Neural cell (in vitro differentiated cells): ENCODE data around the gene COL18A1. TPM values are rescaled to one million over a fixed set of nuclear protein-coding genes. Genes with fewer than 3 reads are reported as not detected.

ENCODE experiments used
- H2AFZ ChIP-seq: fragments of 200-600, 300-800 bp; sonication (generic), shearing (Covaris generic); 2 replicates; pipeline ENCODE4 v1.6.0; 2014; ENCODE audit warnings: low read depth, mild to moderate bottlenecking, antibody characterized with exemption, low read length, moderate library complexity
- H3F3A ChIP-seq: fragments of 200-600 bp; shearing (Covaris generic); 2 replicates; pipeline ENCODE4 v1.6.1; 2016; ENCODE audit warnings: mild to moderate bottlenecking, moderate library complexity, mixed read lengths, antibody characterized with exemption, low read length; ENCODE audit not compliant: insufficient read depth, poor library complexity, severe bottlenecking
- H3K27ac ChIP-seq: fragments of 200-600, 300-800 bp; sonication (generic), shearing (Covaris generic); 2 replicates; pipeline ENCODE4 v1.5.1; 2014; ENCODE audit warnings: mild to moderate bottlenecking, low read length, moderate library complexity
- H3K27me3 ChIP-seq: fragments of 300-800, 200-600 bp; sonication (generic), shearing (Covaris generic); 2 replicates; pipeline ENCODE4 v1.6.0; 2014; ENCODE audit warnings: mild to moderate bottlenecking, low read depth, low read length, moderate library complexity; ENCODE audit not compliant: insufficient read depth
- H3K36me3 ChIP-seq: fragments of 300-800, 200-600 bp; sonication (generic), shearing (Covaris generic); 2 replicates; pipeline ENCODE4 v1.5.1; 2014; ENCODE audit warnings: mild to moderate bottlenecking, antibody characterized with exemption, low read length, moderate library complexity; ENCODE audit not compliant: insufficient read depth
- H3K4me2 ChIP-seq: fragments of 300-800, 200-600 bp; sonication (generic), shearing (Covaris generic); 2 replicates; pipeline ENCODE4 v1.6.0; 2014; ENCODE audit warnings: mild to moderate bottlenecking, low read length
- H3K4me3 ChIP-seq: fragments of 300-800, 200-600 bp; sonication (generic), shearing (Covaris generic); 2 replicates; pipeline ENCODE4 v1.5.1; 2014; ENCODE audit warnings: mild to moderate bottlenecking, low read length, moderate library complexity
- H3K79me2 ChIP-seq: fragments of 200-600 bp; shearing (Covaris generic); replicated peaks from 2 replicates; pipeline ENCODE4 v1.6.0; 2014; ENCODE audit warnings: mild to moderate bottlenecking, low read length, moderate library complexity; ENCODE audit not compliant: insufficient read depth
- H3K9ac ChIP-seq: fragments of 300-800, 200-600 bp; sonication (generic), shearing (Covaris generic); 2 replicates; pipeline ENCODE4 v1.6.1; 2016; ENCODE audit warnings: mild to moderate bottlenecking, low read length, mixed read lengths
- H3K9me2 ChIP-seq: fragments of 200-600 bp; shearing (Covaris generic); 2 replicates; pipeline ENCODE4 v1.6.1; 2016; ENCODE audit warnings: mild to moderate bottlenecking, low read length, mixed read lengths; ENCODE audit not compliant: insufficient read depth
- H3K9me3 ChIP-seq: fragments of 200-600, 300-800 bp; sonication (generic), shearing (Covaris generic); 2 replicates; pipeline ENCODE4 v1.6.1; 2016; ENCODE audit warnings: mild to moderate bottlenecking, mixed run types, low read length, moderate library complexity, mixed read lengths
- H4K20me1 ChIP-seq: fragments of 200-600 bp; shearing (Covaris generic); 2 replicates; pipeline ENCODE4 v1.6.1; 2016; ENCODE audit warnings: mild to moderate bottlenecking, mixed run types; ENCODE audit not compliant: insufficient read depth
- EP300 ChIP-seq: fragments of 450-650 bp; conservative IDR thresholded peaks from 2 replicates; pipeline ENCODE4 v1.6.1; 2014; ENCODE audit warnings: antibody characterized with exemption, mild to moderate bottlenecking, moderate library complexity; ENCODE audit not compliant: poor library complexity, severe bottlenecking
- EZH2 ChIP-seq: fragments of 200-600, 300-800 bp; shearing (Covaris generic), sonication (generic); IDR thresholded peaks from 2 replicates; pipeline ENCODE4 v1.6.1; 2014; ENCODE audit warnings: antibody characterized with exemption, low read length, borderline replicate concordance, mild to moderate bottlenecking; ENCODE audit not compliant: insufficient read depth, poor library complexity, severe bottlenecking
- MXI1 ChIP-seq: fragments of 450-650 bp; conservative IDR thresholded peaks from 2 replicates; pipeline ENCODE4 v1.6.1; 2014; ENCODE audit warnings: antibody characterized with exemption, mild to moderate bottlenecking; ENCODE audit not compliant: poor library complexity, severe bottlenecking
- POLR2AphosphoS5 ChIP-seq: IDR thresholded peaks from 2 replicates; pipeline ENCODE4 v1.6.1; 2012
- RAD21 ChIP-seq: fragments of 450-650 bp; conservative IDR thresholded peaks from 2 replicates; pipeline ENCODE4 v1.6.1; 2014; ENCODE audit warnings: antibody characterized with exemption, mild to moderate bottlenecking, moderate library complexity
- SMC3 ChIP-seq: fragments of 450-650 bp; conservative IDR thresholded peaks from 2 replicates; pipeline ENCODE4 v1.6.1; 2014; ENCODE audit warnings: antibody characterized with exemption, mild to moderate bottlenecking, moderate library complexity; ENCODE audit not compliant: poor library complexity
- TAF1 ChIP-seq: IDR thresholded peaks from 2 replicates; pipeline ENCODE4 v1.6.1; 2012; ENCODE audit warnings: low read depth
- polyA plus RNA-seq: library from polyadenylated mRNA; depleted of rRNA; stranded (reverse); fragments of >200 nt; gene quantifications from 2 replicates; pipeline ENCODE4 v1.2.3, GENCODE V29; 2014
- TF ChIP-seq, protein P1 (sequence below): IDR thresholded peaks from 2 replicates; pipeline ENCODE4 v1.6.1; 2012; ENCODE audit warnings: borderline replicate concordance
- TF ChIP-seq, protein P2 (sequence below): fragments of 450-650 bp; IDR thresholded peaks from 2 replicates; pipeline ENCODE4 v1.5.1; 2014; ENCODE audit warnings: antibody characterized with exemption, mild to moderate bottlenecking, moderate library complexity; ENCODE audit not compliant: poor library complexity, severe bottlenecking

Gene COL18A1
- polyA plus RNA-seq, 1 donor from 2014 or later = 2.5 TPM

DNA sequence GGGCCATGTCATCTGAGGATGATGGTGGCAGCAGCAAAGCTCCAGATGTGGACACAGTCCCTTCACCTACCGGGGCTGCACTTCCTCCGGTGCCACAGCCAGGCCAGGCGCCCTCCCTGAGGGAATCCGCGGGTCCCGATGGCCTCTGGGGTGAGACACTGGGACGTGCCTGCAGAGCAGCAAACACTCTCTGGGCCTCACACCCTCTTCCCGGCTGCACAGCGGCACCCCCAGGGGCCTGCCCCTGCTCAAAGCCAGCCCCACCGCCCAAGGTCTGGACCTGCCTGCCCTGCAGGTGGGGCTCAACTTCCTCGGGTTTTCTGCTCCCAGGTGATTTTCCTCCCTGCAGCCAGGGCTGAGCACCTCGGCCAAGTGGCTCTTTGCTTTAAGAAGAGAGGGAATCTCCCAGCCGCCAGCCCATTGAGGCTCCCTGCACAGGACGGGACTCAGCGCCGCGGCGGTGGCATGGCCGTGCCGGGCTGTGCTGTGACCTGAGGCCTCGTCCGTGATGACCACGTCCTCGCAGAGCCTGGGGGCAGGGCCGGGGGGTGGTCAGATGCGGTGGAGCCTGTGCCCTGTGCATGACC lies 21.3 kb upstream of the COL18A1 start:
- TF ChIP-seq SMC3 (no peak), MXI1 (no peak), EP300 (no peak), TAF1 (no peak), POLR2AphosphoS5 (no peak), RAD21 (no peak), EZH2 (no peak)
- TF ChIP-seq, protein P1, sequence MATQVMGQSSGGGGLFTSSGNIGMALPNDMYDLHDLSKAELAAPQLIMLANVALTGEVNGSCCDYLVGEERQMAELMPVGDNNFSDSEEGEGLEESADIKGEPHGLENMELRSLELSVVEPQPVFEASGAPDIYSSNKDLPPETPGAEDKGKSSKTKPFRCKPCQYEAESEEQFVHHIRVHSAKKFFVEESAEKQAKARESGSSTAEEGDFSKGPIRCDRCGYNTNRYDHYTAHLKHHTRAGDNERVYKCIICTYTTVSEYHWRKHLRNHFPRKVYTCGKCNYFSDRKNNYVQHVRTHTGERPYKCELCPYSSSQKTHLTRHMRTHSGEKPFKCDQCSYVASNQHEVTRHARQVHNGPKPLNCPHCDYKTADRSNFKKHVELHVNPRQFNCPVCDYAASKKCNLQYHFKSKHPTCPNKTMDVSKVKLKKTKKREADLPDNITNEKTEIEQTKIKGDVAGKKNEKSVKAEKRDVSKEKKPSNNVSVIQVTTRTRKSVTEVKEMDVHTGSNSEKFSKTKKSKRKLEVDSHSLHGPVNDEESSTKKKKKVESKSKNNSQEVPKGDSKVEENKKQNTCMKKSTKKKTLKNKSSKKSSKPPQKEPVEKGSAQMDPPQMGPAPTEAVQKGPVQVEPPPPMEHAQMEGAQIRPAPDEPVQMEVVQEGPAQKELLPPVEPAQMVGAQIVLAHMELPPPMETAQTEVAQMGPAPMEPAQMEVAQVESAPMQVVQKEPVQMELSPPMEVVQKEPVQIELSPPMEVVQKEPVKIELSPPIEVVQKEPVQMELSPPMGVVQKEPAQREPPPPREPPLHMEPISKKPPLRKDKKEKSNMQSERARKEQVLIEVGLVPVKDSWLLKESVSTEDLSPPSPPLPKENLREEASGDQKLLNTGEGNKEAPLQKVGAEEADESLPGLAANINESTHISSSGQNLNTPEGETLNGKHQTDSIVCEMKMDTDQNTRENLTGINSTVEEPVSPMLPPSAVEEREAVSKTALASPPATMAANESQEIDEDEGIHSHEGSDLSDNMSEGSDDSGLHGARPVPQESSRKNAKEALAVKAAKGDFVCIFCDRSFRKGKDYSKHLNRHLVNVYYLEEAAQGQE = no peak
- TF ChIP-seq, protein P2, sequence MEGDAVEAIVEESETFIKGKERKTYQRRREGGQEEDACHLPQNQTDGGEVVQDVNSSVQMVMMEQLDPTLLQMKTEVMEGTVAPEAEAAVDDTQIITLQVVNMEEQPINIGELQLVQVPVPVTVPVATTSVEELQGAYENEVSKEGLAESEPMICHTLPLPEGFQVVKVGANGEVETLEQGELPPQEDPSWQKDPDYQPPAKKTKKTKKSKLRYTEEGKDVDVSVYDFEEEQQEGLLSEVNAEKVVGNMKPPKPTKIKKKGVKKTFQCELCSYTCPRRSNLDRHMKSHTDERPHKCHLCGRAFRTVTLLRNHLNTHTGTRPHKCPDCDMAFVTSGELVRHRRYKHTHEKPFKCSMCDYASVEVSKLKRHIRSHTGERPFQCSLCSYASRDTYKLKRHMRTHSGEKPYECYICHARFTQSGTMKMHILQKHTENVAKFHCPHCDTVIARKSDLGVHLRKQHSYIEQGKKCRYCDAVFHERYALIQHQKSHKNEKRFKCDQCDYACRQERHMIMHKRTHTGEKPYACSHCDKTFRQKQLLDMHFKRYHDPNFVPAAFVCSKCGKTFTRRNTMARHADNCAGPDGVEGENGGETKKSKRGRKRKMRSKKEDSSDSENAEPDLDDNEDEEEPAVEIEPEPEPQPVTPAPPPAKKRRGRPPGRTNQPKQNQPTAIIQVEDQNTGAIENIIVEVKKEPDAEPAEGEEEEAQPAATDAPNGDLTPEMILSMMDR = no peak
- Histone ChIP-seq H4K20me1 (no peaks in the 10 kb centered on the region), H3K9me3 (no peaks in the 10 kb centered on the region), H3K36me3 (no peaks in the 10 kb centered on the region), H3K9ac (no peak overlapping the region), H3K4me2 (no peak overlapping the region), H3K27ac (no peak overlapping the region), H3K4me3 (no peak overlapping the region), H3F3A (no peaks in the 10 kb centered on the region), H2AFZ (no peak overlapping the region), H3K27me3 (peaks cover 10% of the 10 kb centered on the region), H3K9me2 (no peaks in the 10 kb centered on the region), H3K79me2 (no peaks in the 10 kb centered on the region)

DNA sequence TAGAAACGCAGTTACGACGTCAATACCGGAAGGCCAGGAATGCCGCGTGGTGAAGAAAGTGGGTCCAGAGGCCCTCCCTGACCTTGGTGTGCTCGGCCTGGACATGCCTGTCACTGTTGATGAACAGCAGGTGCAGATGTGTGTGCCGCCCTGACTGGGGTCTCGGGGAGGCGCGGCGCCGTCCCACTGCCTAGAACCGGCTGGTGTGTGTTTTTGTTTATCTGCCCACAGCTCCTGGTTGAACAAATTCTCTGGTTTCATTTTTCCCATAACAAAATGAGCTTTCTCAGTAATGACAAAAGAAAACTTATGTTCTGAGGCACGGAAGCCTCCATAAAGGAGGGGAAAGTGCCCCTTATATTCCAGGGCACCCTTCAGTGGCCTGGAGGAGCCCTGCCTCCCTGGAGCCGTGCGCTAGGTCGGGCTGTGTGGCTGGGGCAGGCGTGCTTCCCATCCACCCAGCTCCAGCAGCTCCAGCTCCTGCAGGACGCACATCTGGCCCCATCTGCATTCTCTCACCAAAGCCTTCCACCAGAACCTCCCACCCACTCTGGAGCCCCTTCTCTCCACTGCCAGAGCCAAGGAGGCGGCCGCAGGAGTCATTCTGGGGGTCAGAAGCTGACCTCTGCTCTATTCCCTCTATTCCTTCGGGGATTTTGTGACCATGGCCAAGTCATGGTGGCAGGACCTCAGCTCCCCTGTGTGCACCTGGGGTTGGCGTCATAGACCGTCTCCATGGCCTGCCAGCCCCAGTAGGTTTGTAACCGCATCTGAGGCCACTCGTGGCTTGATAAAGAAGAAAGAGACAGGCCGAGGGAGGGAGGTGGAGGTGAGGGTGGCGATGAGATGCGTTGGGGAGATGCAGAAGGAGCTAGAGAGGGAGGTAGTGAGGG lies 20.1 kb upstream of the COL18A1 start:
- TF ChIP-seq SMC3 (no peak), MXI1 (no peak), TAF1 (no peak), RAD21 (no peak), POLR2AphosphoS5 (no peak), EP300 (no peak), EZH2 (no peak)
- TF ChIP-seq, protein P2 = no peak
- TF ChIP-seq, protein P1 = no peak
- Histone ChIP-seq H3K27me3 (no peaks in the 10 kb centered on the region), H3K36me3 (no peaks in the 10 kb centered on the region), H3K9me2 (no peaks in the 10 kb centered on the region), H2AFZ (no peak overlapping the region), H3K79me2 (no peaks in the 10 kb centered on the region), H3K4me3 (no peak overlapping the region), H4K20me1 (no peaks in the 10 kb centered on the region), H3K27ac (no peak overlapping the region), H3K9ac (no peak overlapping the region), H3K4me2 (no peak overlapping the region), H3F3A (no peaks in the 10 kb centered on the region), H3K9me3 (no peaks in the 10 kb centered on the region)
